ENCODE data around the gene SH3RF1. TPM values are rescaled to one million over a fixed set of nuclear protein-coding genes. Genes with fewer than 3 reads are reported as not detected.

Gene SH3RF1
- total RNA-seq, 1 donor from 2014 or later, result 19.6 TPM

DNA sequence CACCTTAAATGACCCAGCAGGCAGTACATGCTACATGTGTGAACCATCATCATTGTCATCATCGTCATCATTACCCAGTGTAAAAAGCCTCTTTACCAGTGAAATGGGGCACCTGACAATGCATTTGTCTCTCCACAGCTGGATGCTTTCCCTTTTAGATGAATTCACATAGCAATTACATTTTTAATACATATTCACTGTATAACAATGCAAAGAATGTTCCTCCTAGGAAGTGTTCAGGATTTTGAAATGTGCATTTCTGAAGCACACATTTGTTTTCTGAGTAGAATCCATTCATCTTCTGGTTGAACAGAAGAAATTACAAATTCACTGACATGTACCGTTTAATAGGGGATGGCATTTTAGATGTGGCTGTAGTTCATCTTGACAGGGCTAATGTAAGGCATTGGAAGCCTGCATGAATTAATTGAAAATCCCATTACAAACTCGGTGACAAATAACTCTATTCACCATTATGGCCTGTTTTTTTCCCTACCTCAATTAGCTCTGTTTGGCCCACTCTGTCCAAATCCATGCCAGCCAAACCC, 111.1 kb downstream of the SH3RF1 start:
- no peaks in the 10 kb centered on the region for H3K27me3 Mint-ChIP-seq (ENCODE audit: low read depth)
- TF ChIP-seq, protein P1, sequence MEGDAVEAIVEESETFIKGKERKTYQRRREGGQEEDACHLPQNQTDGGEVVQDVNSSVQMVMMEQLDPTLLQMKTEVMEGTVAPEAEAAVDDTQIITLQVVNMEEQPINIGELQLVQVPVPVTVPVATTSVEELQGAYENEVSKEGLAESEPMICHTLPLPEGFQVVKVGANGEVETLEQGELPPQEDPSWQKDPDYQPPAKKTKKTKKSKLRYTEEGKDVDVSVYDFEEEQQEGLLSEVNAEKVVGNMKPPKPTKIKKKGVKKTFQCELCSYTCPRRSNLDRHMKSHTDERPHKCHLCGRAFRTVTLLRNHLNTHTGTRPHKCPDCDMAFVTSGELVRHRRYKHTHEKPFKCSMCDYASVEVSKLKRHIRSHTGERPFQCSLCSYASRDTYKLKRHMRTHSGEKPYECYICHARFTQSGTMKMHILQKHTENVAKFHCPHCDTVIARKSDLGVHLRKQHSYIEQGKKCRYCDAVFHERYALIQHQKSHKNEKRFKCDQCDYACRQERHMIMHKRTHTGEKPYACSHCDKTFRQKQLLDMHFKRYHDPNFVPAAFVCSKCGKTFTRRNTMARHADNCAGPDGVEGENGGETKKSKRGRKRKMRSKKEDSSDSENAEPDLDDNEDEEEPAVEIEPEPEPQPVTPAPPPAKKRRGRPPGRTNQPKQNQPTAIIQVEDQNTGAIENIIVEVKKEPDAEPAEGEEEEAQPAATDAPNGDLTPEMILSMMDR (IDR thresholded peaks at IDR 0.05; ENCODE audit: unreplicated experiment), result no peak
- H3K36me3 Mint-ChIP-seq, result peaks cover 7% of the 10 kb centered on the region
- DNase-seq (ENCODE audit: low spot score in 2 of 2, unreplicated experiment in 2 of 2), result no peak
- no peaks in the 10 kb centered on the region for H3K9me3 Mint-ChIP-seq
- H3K4me1 Mint-ChIP-seq, result peaks cover 43% of the 10 kb centered on the region
- no peak overlapping the region for H3K4me3 Mint-ChIP-seq
- H3K27ac Mint-ChIP-seq, result no peak overlapping the region

DNA sequence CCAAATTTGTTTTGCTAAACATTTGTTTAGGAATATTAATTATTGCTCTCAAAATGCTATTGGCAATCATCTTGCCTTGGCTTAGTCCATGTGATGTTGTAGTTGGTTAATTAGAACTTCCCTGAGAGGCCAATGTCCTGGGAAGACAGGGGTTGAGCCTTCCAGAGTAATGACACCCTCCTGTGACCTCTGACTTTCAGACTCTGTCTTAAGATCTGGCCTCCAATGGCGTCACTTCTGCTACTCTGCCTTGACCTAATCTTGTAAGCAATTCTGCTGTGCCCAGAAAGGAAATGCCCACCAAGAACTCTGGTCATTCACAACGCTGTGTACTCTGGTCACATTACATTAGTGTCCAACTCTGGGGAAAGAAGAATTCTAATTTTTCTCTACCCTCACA, 111.9 kb downstream of the SH3RF1 start:
- Mint-ChIP-seq H3K27me3 (ENCODE audit: low read depth) (no peaks in the 10 kb centered on the region), H3K27ac (no peak overlapping the region), H3K4me1 (peaks cover 48% of the 10 kb centered on the region), H3K4me3 (no peak overlapping the region), H3K9me3 (no peaks in the 10 kb centered on the region), H3K36me3 (peaks cover 7% of the 10 kb centered on the region)
- DNase-seq (ENCODE audit: low spot score in 2 of 2, unreplicated experiment in 2 of 2), result no peak
- TF ChIP-seq, protein P1 (IDR thresholded peaks at IDR 0.05; ENCODE audit: unreplicated experiment), result no peak

DNA sequence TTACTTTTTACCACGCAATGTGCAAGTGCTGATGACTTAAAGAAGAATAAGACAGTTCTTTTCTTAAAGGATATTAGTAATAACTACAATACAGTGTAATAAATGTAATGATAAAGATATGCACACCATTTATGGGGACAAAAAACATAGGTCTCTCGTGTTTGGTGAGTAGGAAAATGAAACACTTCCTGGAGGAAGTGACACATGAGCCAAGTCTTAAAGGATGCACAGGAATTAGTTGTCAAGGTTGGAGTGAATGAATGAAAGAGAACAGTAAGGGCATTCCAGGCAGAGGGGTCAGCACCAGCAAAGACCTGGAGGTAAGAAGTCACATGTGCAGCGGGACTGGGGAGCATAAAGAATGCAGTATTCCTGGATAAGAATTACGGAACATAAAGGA, 112.7 kb downstream of the SH3RF1 start:
- DNase-seq (ENCODE audit: low spot score in 2 of 2, unreplicated experiment in 2 of 2), result no peak
- Mint-ChIP-seq H3K27me3 (ENCODE audit: low read depth) (no peaks in the 10 kb centered on the region), H3K36me3 (peaks cover 10% of the 10 kb centered on the region), H3K4me3 (no peak overlapping the region), H3K9me3 (no peaks in the 10 kb centered on the region), H3K27ac (no peak overlapping the region), H3K4me1 (peaks cover 52% of the 10 kb centered on the region)
- TF ChIP-seq, protein P1 (IDR thresholded peaks at IDR 0.05; ENCODE audit: unreplicated experiment), result no peak

- H3K9me3 Mint-ChIP-seq, result no peaks in the 10 kb centered on the region
- DNase-seq (ENCODE audit: low spot score in 2 of 2, unreplicated experiment in 2 of 2), result no peak
- H3K4me1 Mint-ChIP-seq, result peaks cover 47% of the 10 kb centered on the region
- no peak overlapping the region for H3K27ac Mint-ChIP-seq
- TF ChIP-seq, protein P1 (IDR thresholded peaks at IDR 0.05; ENCODE audit: unreplicated experiment), result no peak
- H3K27me3 Mint-ChIP-seq (ENCODE audit: low read depth), result no peaks in the 10 kb centered on the region
- H3K36me3 Mint-ChIP-seq, result peaks cover 14% of the 10 kb centered on the region
- no peak overlapping the region for H3K4me3 Mint-ChIP-seq
These were observed 114.4 kb downstream of the SH3RF1 start for GRCh38 chr4:169156392-169156791.

DNA sequence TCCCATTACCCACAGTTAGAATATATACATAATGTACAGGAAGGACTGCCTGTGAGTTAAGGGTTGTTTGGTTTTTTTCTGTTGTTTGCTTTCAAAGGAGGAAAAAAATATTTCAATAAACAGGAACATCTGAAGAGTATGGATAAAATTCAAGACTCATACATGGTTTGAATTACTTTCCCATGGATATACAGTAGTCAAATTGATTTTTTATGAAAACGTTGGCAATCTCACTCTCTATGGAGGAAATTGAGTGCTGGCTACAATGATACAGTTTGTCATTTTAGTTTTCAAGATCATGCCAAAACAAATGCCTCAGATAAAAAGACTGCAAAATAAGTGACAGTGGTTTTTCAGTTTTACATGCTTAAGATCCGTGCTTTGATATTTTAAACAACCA, 116.6 kb downstream of the SH3RF1 start:
- no peaks in the 10 kb centered on the region for H3K27me3 Mint-ChIP-seq (ENCODE audit: low read depth)
- H3K4me1 Mint-ChIP-seq, result peaks cover 31% of the 10 kb centered on the region
- no peak overlapping the region for H3K4me3 Mint-ChIP-seq
- H3K9me3 Mint-ChIP-seq, result no peaks in the 10 kb centered on the region
- peak overlapping the region; percentile 6 for H3K27ac Mint-ChIP-seq
- no peak for DNase-seq (ENCODE audit: low spot score in 2 of 2, unreplicated experiment in 2 of 2)
- TF ChIP-seq, protein P1 (IDR thresholded peaks at IDR 0.05; ENCODE audit: unreplicated experiment), result no peak
- H3K36me3 Mint-ChIP-seq, result peaks cover 20% of the 10 kb centered on the region
